Neural progenitor cell (in vitro differentiated cells): ENCODE results near the gene FUZ.

Experiments
- EZH2 ChIP-seq: fragments of 200-600 bp; sonication (generic); IDR thresholded peaks from 2 replicates; pipeline ENCODE4 v1.6.1; 2017; ENCODE audit warnings: antibody characterized with exemption, mild to moderate bottlenecking, moderate library complexity
- TF ChIP-seq, protein P1 (sequence below): fragments of 200-600 bp; sonication (generic); IDR thresholded peaks from 2 replicates; pipeline ENCODE4 v1.5.1; 2017; ENCODE audit warnings: antibody characterized with exemption, mild to moderate bottlenecking

DNA sequence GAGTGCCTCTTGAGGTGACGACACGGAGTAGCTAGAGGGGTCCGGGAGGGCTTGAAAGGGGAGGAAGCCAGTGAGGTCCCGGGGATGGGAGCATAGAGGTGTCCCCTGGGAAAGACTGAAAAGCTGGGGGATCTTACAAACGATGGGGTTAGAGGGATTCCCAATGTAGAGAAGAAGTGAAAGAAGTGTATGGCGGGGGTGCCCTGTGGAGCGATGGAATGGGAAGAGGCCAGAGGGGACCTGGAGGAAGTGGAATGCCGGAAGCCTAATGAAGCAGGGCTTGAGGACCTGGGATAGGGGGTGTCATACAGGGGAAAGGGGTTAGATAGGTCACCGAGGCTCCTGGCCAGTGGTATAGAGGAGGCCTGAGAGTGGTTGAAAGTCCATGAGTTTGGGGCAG lies 45.7 kb downstream of the FUZ start:
- TF ChIP-seq, protein P1, sequence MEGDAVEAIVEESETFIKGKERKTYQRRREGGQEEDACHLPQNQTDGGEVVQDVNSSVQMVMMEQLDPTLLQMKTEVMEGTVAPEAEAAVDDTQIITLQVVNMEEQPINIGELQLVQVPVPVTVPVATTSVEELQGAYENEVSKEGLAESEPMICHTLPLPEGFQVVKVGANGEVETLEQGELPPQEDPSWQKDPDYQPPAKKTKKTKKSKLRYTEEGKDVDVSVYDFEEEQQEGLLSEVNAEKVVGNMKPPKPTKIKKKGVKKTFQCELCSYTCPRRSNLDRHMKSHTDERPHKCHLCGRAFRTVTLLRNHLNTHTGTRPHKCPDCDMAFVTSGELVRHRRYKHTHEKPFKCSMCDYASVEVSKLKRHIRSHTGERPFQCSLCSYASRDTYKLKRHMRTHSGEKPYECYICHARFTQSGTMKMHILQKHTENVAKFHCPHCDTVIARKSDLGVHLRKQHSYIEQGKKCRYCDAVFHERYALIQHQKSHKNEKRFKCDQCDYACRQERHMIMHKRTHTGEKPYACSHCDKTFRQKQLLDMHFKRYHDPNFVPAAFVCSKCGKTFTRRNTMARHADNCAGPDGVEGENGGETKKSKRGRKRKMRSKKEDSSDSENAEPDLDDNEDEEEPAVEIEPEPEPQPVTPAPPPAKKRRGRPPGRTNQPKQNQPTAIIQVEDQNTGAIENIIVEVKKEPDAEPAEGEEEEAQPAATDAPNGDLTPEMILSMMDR = no peak
- no peak for TF ChIP-seq EZH2
